ENCODE results near the gene ADAP1.

DNA sequence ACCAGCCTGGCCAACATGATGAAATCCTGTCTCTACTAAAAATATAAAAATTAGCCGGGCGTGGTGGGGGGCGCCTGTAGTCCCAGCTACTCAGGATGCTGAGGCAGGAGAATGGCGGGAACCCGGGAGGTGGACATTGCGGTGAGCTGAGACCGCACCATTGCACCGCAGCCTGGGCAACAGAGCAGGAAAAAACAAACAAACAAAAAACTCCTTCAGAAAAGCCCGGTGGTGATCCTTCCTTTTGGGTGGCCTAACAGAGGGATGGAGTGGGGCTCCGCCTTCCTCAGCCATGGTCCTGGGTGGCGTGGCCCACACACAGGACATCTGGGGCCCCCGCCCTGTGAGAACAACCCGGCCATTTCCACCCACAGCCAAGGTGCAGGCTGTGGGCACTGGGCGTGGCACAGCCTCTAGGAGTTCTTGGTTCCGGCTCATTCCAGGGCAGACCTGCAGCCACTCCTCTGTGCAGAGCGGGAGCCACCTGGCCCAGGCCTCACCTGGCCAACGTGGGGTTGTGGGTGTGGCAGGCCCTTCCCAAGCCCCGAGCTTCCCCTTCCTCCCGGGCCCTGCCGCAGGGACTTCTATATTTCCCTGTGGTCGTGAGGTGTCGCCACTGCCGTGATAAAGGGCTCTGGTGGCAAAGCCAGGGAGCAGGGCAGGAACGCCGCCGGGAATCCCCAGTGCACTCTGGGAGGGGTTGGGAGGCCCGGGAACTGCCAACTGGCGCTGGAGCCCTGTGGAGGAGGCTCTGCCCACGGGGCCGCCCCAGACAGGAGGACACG, 40.6 kb downstream of the ADAP1 start:
- no peak for TF ChIP-seq CTCF (conservative IDR thresholded peaks at IDR 0.05; ENCODE audit: low read length)
- no peak for TF ChIP-seq EZH2phosphoT487 (IDR thresholded peaks at IDR 0.05; ENCODE audit: borderline replicate concordance)

Data from Loucy (cell line).